ENCODE measurements around the gene IL1RAPL1. TPM values are rescaled to one million over a fixed set of nuclear protein-coding genes. Genes with fewer than 3 reads are reported as not detected.
A peak's percentile ranks its signal among the peaks of the same experiment; 100 is the strongest.

IL1RAPL1 gene
- total and polyA plus RNA-seq, 9 donors: 0.39 to 2.3 (median 1.2) TPM

- DNase-seq: no peak
- peaks cover 2% of the 10 kb centered on the region for H3K27me3 ChIP-seq (ENCODE audit: control insufficient read depth, insufficient read depth, low read length)
- H3K9me3 ChIP-seq (replicated peaks; ENCODE audit: control insufficient read depth, low read depth, low read length): no peaks in the 10 kb centered on the region
- no CpG with 5 or more reads among the region's 4 CpGs for WGBS (ENCODE audit: insufficient coverage)
- H3K27ac ChIP-seq (ENCODE audit: low read length): no peak overlapping the region
- no peaks in the 10 kb centered on the region for H3K36me3 ChIP-seq (ENCODE audit: control insufficient read depth, insufficient read depth, low read length)
- no peaks in the 10 kb centered on the region for H3K4me1 ChIP-seq (ENCODE audit: control insufficient read depth, insufficient read depth, low read length)
- H3K4me3 ChIP-seq (ENCODE audit: low read length): no peak overlapping the region
These were observed 1072.7 kb downstream of the IL1RAPL1 start for GRCh38 chrX:29659911-29660310.

GRCh38 chrX:29661290-29661689 is 1074.0 kb downstream of the IL1RAPL1 start:
- Histone ChIP-seq H3K4me1 (ENCODE audit: control insufficient read depth, insufficient read depth, low read length) (no peaks in the 10 kb centered on the region), H3K4me3 (ENCODE audit: low read length) (no peak overlapping the region), H3K9me3 (replicated peaks; ENCODE audit: control insufficient read depth, low read depth, low read length) (no peaks in the 10 kb centered on the region), H3K27ac (ENCODE audit: low read length) (no peak overlapping the region), H3K27me3 (ENCODE audit: control insufficient read depth, insufficient read depth, low read length) (no peaks in the 10 kb centered on the region), H3K36me3 (ENCODE audit: control insufficient read depth, insufficient read depth, low read length) (no peaks in the 10 kb centered on the region)
- no peak for DNase-seq

- no peaks in the 10 kb centered on the region for H3K36me3 ChIP-seq (ENCODE audit: control insufficient read depth, insufficient read depth, low read length)
These were observed 1074.9 kb downstream of the IL1RAPL1 start for GRCh38 chrX:29662101-29662500.

GRCh38 chrX:29662759-29663503 is 1075.7 kb downstream of the IL1RAPL1 start:
- peak; percentile 21 for DNase-seq

More at GRCh38 chrX:29662101-29662500, 1074.9 kb downstream of the IL1RAPL1 start:
- Histone ChIP-seq H3K4me1 (ENCODE audit: control insufficient read depth, insufficient read depth, low read length) (no peaks in the 10 kb centered on the region), H3K27ac (ENCODE audit: low read length) (no peak overlapping the region), H3K27me3 (ENCODE audit: control insufficient read depth, insufficient read depth, low read length) (no peaks in the 10 kb centered on the region), H3K4me3 (ENCODE audit: low read length) (no peak overlapping the region), H3K9me3 (replicated peaks; ENCODE audit: control insufficient read depth, low read depth, low read length) (no peaks in the 10 kb centered on the region)
- peak; percentile 7 for DNase-seq

GRCh38 chrX:29665532-29665931 is 1078.3 kb downstream of the IL1RAPL1 start:
- no CpG with 5 or more reads among the region's 1 CpG for WGBS (ENCODE audit: insufficient coverage)
- H3K4me3 ChIP-seq (ENCODE audit: low read length): no peak overlapping the region
- DNase-seq: no peak
- H3K4me1 ChIP-seq (ENCODE audit: control insufficient read depth, insufficient read depth, low read length): no peaks in the 10 kb centered on the region
- no peaks in the 10 kb centered on the region for H3K9me3 ChIP-seq (replicated peaks; ENCODE audit: control insufficient read depth, low read depth, low read length)
- H3K36me3 ChIP-seq (ENCODE audit: control insufficient read depth, insufficient read depth, low read length): no peaks in the 10 kb centered on the region
- no peak overlapping the region for H3K27ac ChIP-seq (ENCODE audit: low read length)
- H3K27me3 ChIP-seq (ENCODE audit: control insufficient read depth, insufficient read depth, low read length): no peaks in the 10 kb centered on the region

More at GRCh38 chrX:29662759-29663503, 1075.7 kb downstream of the IL1RAPL1 start:
- H3K9me3 ChIP-seq (replicated peaks; ENCODE audit: control insufficient read depth, low read depth, low read length): no peaks in the 10 kb centered on the region
- H3K4me1 ChIP-seq (ENCODE audit: control insufficient read depth, insufficient read depth, low read length): no peaks in the 10 kb centered on the region
- no peak overlapping the region for H3K4me3 ChIP-seq (ENCODE audit: low read length)
- H3K27me3 ChIP-seq (ENCODE audit: control insufficient read depth, insufficient read depth, low read length): no peaks in the 10 kb centered on the region
- no CpG with 5 or more reads among the region's 4 CpGs for WGBS (ENCODE audit: insufficient coverage)
- no peak overlapping the region for H3K27ac ChIP-seq (ENCODE audit: low read length)
- H3K36me3 ChIP-seq (ENCODE audit: control insufficient read depth, insufficient read depth, low read length): no peaks in the 10 kb centered on the region

GRCh38 chrX:29666366-29666765 is 1079.1 kb downstream of the IL1RAPL1 start:
- WGBS (ENCODE audit: insufficient coverage): 33% methylated on average over 2 of the region's 5 CpGs
- Histone ChIP-seq H3K4me3 (ENCODE audit: low read length) (no peak overlapping the region), H3K27me3 (ENCODE audit: control insufficient read depth, insufficient read depth, low read length) (no peaks in the 10 kb centered on the region), H3K4me1 (ENCODE audit: control insufficient read depth, insufficient read depth, low read length) (no peaks in the 10 kb centered on the region), H3K9me3 (replicated peaks; ENCODE audit: control insufficient read depth, low read depth, low read length) (no peaks in the 10 kb centered on the region), H3K27ac (ENCODE audit: low read length) (no peak overlapping the region), H3K36me3 (ENCODE audit: control insufficient read depth, insufficient read depth, low read length) (no peaks in the 10 kb centered on the region)
- DNase-seq: no peak

GRCh38 chrX:29671421-29671820 is 1084.2 kb downstream of the IL1RAPL1 start:
- no peak overlapping the region for H3K27ac ChIP-seq (ENCODE audit: low read length)
- no peaks in the 10 kb centered on the region for H3K9me3 ChIP-seq (replicated peaks; ENCODE audit: control insufficient read depth, low read depth, low read length)
- H3K27me3 ChIP-seq (ENCODE audit: control insufficient read depth, insufficient read depth, low read length): peaks cover 2% of the 10 kb centered on the region
- no peaks in the 10 kb centered on the region for H3K36me3 ChIP-seq (ENCODE audit: control insufficient read depth, insufficient read depth, low read length)
- no CpG with 5 or more reads among the region's 5 CpGs for WGBS (ENCODE audit: insufficient coverage)
- H3K4me1 ChIP-seq (ENCODE audit: control insufficient read depth, insufficient read depth, low read length): no peaks in the 10 kb centered on the region
- DNase-seq: peak; percentile 48
- H3K4me3 ChIP-seq (ENCODE audit: low read length): no peak overlapping the region

GRCh38 chrX:29687687-29688086 is 1100.4 kb downstream of the IL1RAPL1 start:
- DNase-seq: peak; percentile 15
- Histone ChIP-seq H3K4me1 (ENCODE audit: control insufficient read depth, insufficient read depth, low read length) (no peaks in the 10 kb centered on the region), H3K36me3 (ENCODE audit: control insufficient read depth, insufficient read depth, low read length) (no peaks in the 10 kb centered on the region), H3K27me3 (ENCODE audit: control insufficient read depth, insufficient read depth, low read length) (no peaks in the 10 kb centered on the region), H3K4me3 (ENCODE audit: low read length) (no peak overlapping the region), H3K9me3 (replicated peaks; ENCODE audit: control insufficient read depth, low read depth, low read length) (no peaks in the 10 kb centered on the region), H3K27ac (ENCODE audit: low read length) (no peak overlapping the region)

GRCh38 chrX:29690061-29690460 is 1102.8 kb downstream of the IL1RAPL1 start:
- Histone ChIP-seq H3K27ac (ENCODE audit: low read length) (no peak overlapping the region), H3K4me1 (ENCODE audit: control insufficient read depth, insufficient read depth, low read length) (no peaks in the 10 kb centered on the region), H3K9me3 (replicated peaks; ENCODE audit: control insufficient read depth, low read depth, low read length) (no peaks in the 10 kb centered on the region), H3K4me3 (ENCODE audit: low read length) (no peak overlapping the region), H3K27me3 (ENCODE audit: control insufficient read depth, insufficient read depth, low read length) (no peaks in the 10 kb centered on the region), H3K36me3 (ENCODE audit: control insufficient read depth, insufficient read depth, low read length) (no peaks in the 10 kb centered on the region)
- no peak for DNase-seq
- WGBS (ENCODE audit: insufficient coverage): no CpG with 5 or more reads among the region's 3 CpGs

- Histone ChIP-seq H3K27ac (ENCODE audit: low read length) (no peak overlapping the region), H3K27me3 (ENCODE audit: control insufficient read depth, insufficient read depth, low read length) (no peaks in the 10 kb centered on the region), H3K9me3 (replicated peaks; ENCODE audit: control insufficient read depth, low read depth, low read length) (no peaks in the 10 kb centered on the region), H3K4me1 (ENCODE audit: control insufficient read depth, insufficient read depth, low read length) (no peaks in the 10 kb centered on the region), H3K36me3 (ENCODE audit: control insufficient read depth, insufficient read depth, low read length) (no peaks in the 10 kb centered on the region), H3K4me3 (ENCODE audit: low read length) (no peak overlapping the region)
- WGBS (ENCODE audit: insufficient coverage): 72% methylated on average over 2 of the region's 3 CpGs
- DNase-seq: no peak
These were observed 1103.8 kb downstream of the IL1RAPL1 start for GRCh38 chrX:29691044-29691443.

- no peaks in the 10 kb centered on the region for H3K9me3 ChIP-seq (replicated peaks; ENCODE audit: control insufficient read depth, low read depth, low read length)
- no CpG with 5 or more reads among the region's 3 CpGs for WGBS (ENCODE audit: insufficient coverage)
- H3K36me3 ChIP-seq (ENCODE audit: control insufficient read depth, insufficient read depth, low read length): no peaks in the 10 kb centered on the region
- no peak overlapping the region for H3K27ac ChIP-seq (ENCODE audit: low read length)
- no peaks in the 10 kb centered on the region for H3K4me1 ChIP-seq (ENCODE audit: control insufficient read depth, insufficient read depth, low read length)
- no peak for DNase-seq
- no peak overlapping the region for H3K4me3 ChIP-seq (ENCODE audit: low read length)
- H3K27me3 ChIP-seq (ENCODE audit: control insufficient read depth, insufficient read depth, low read length): no peaks in the 10 kb centered on the region
These were observed 1106.7 kb downstream of the IL1RAPL1 start for GRCh38 chrX:29693912-29694311.
